ENCODE results near the gene TNFAIP3.

TNFAIP3 gene

DNA sequence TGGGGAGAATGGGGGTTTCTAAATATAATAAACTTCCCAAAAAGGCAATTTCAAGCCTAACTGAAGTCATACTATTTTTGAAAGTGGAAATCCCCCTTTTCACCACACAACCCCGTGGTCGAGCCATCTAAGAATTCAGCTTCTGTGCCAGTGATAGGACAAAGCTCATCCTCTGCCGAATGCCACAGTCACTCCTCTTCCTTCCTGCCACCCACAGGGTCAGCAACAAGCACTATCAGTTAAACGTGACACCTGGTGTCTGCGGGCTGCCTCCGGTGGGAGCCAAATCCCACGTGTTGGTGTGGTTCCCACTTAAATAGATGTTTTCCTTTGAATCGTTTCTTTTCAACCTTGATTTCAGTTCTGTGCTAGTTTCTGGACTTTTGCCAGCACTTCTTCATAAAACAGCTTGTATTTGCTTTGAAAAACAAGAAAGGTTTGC lies 60.7 kb downstream of the TNFAIP3 start:
- DNase-seq: no peak

DNA sequence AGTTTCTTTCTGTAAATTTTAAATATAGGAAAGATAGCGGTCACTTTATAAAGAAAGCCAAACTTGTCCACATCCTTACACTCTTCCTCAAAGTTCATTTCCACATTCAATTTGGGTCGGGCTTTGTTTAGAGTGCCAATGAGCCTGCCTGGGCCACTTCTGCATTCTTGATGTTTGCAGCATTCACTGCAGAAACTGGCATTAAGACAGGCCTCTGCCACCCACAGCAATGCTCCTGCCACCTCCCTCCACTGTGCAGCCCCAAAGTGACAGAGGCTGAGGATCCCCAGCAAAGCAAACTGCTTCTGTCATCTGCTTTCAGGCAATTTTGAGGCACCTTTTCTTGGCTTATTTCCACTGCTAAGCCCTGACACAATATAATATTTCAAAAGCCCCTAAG lies 61.2 kb downstream of the TNFAIP3 start:
- DNase-seq: no peak

DNA sequence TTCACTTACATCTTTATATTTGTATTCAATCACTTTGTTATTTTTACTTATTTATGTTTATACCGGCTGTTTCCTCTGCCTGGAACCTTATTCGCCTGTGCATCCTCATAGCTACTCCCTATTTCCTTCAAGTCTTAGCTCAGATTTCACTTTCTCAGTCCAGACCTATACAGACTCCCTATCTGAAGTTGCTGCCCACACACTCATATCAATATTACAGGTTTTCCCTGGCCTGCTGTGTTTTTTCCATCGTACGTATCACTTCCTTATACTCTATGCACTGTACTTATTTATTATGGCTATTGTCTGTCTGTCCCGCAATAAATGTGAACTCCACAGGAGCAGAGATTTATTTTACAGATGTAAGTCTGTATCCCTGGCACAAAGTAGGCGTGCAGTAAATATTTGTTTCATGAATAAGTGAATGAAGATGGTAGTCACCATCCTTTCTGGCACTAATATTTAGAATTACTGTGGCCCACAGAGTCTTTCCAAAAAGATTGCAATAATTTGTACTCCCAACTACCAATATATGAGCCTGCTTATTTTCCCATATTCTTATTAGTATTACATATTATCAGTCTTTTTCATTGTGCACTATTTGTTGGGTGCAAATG lies 64.9 kb downstream of the TNFAIP3 start:
- no peak for DNase-seq
